ENCODE data around the gene TCTN1. TPM values are rescaled to one million over a fixed set of nuclear protein-coding genes. Genes with fewer than 3 reads are reported as not detected.

TCTN1 gene
- total and polyA plus RNA-seq, 2 of the 13 experiments (the other 11 are each of a cell fraction or from before 2014, with no cell fraction given), result 13.6 to 16.0 TPM

GRCh38 chr12:110613771-110614684 is at the start of gene TCTN1 (continued):
- TF ChIP-seq ZBTB39 (CRISPR knock-in tag; IDR thresholded peaks at IDR 0.05) (no peak), MBD4 (IDR thresholded peaks at IDR 0.05; ENCODE audit: borderline replicate concordance, low read length) (no peak), ZNF558 (CRISPR knock-in tag; IDR thresholded peaks at IDR 0.05; ENCODE audit: borderline replicate concordance) (no peak), MLXIP (CRISPR knock-in tag; IDR thresholded peaks at IDR 0.05; ENCODE audit: borderline replicate concordance) (no peak), HOMEZ (CRISPR knock-in tag; IDR thresholded peaks at IDR 0.05; ENCODE audit: low read depth) (no peak), PCBP2 (optimal IDR thresholded peaks at IDR 0.05; ENCODE audit: low read depth, low read length, poor library complexity, severe bottlenecking) (no peak), ZNF484 (CRISPR knock-in tag; IDR thresholded peaks at IDR 0.05; ENCODE audit: borderline replicate concordance, low read depth) (no peak), PITX1 (CRISPR knock-in tag; IDR thresholded peaks at IDR 0.05) (peak; percentile 73), ZNF10 (CRISPR knock-in tag; IDR thresholded peaks at IDR 0.05; ENCODE audit: borderline replicate concordance, low read depth) (no peak), ZNF33A (CRISPR knock-in tag; IDR thresholded peaks at IDR 0.05; ENCODE audit: borderline replicate concordance) (no peak), ZNF788 (CRISPR knock-in tag; IDR thresholded peaks at IDR 0.05; ENCODE audit: borderline replicate concordance) (no peak), ZBTB38 (CRISPR knock-in tag; IDR thresholded peaks at IDR 0.05) (peak; percentile 53; the same call in 1 of the 2 replicates), ZNF572 (CRISPR knock-in tag; IDR thresholded peaks at IDR 0.05) (no peak), ZBTB1 (CRISPR knock-in tag; IDR thresholded peaks at IDR 0.05; ENCODE audit: borderline replicate concordance) (no peak)
